GM20000 (cell line): ENCODE results near the gene ZNF146.

Source experiments
- DNase-seq: peaks from one replicate; pipeline ENCODE4 v3.0.0; 2012; ENCODE audit warnings: low spot score
- CTCF ChIP-seq: IDR thresholded peaks from 2 replicates; pipeline ENCODE4 v1.5.1; 2012; ENCODE audit warnings: mild to moderate bottlenecking, control low read depth; ENCODE audit errors: extremely low read depth, missing control alignments

The ZNF146 gene

GRCh38 chr19:36196249-36196648 lies 18.7 kb upstream of the ZNF146 start:
- DNase-seq = no peak
- no peak for TF ChIP-seq CTCF

- TF ChIP-seq CTCF = no peak
- no peak for DNase-seq
These were observed 16.8 kb upstream of the ZNF146 start for GRCh38 chr19:36198119-36198518.

- no peak for DNase-seq
- TF ChIP-seq CTCF = no peak
These were observed 13.2 kb upstream of the ZNF146 start for GRCh38 chr19:36201684-36202083.

- no peak for TF ChIP-seq CTCF
- DNase-seq = no peak
These were observed 11.6 kb upstream of the ZNF146 start for GRCh38 chr19:36203293-36203692.

GRCh38 chr19:36207605-36208252 lies 7.2 kb upstream of the ZNF146 start:
- DNase-seq = peak; percentile 55
- no peak for TF ChIP-seq CTCF

- no peak for TF ChIP-seq CTCF
- DNase-seq = no peak
These were observed 5.5 kb upstream of the ZNF146 start for GRCh38 chr19:36209372-36209771.

- no peak for TF ChIP-seq CTCF
- DNase-seq = no peak
These were observed 4.4 kb upstream of the ZNF146 start for GRCh38 chr19:36210497-36210896.
